Suprapubic skin (tissue), 3 donors: ENCODE results near the gene LMBR1.

Source experiments
- CTCF ChIP-seq, 2 donors: fragments of 200-600 bp in 1 of 2; fragments of 450-650 bp in 1 of 2; sonication (generic) in 1 of 2; IDR thresholded peaks; one replicate each; pipeline ENCODE4 v1.5.1; 2016 to 2019; ENCODE audit warnings: antibody characterized with exemption in 2 of 2, mild to moderate bottlenecking in 1 of 2, moderate library complexity in 1 of 2
- EP300 ChIP-seq: sonication (generic); formaldehyde crosslinking; IDR thresholded peaks from one replicate; pipeline ENCODE4 v1.6.1; 2017; ENCODE audit warnings: antibody characterized with exemption
- POLR2A ChIP-seq, 2 donors: fragments of 450-650 bp; IDR thresholded peaks; one replicate each; pipeline ENCODE4 v1.6.1; 2017; ENCODE audit warnings: antibody characterized with exemption in 2 of 2, mild to moderate bottlenecking in 2 of 2, moderate library complexity in 2 of 2

- TF ChIP-seq POLR2A (IDR thresholded peaks at IDR 0.05) (no peak), CTCF (IDR thresholded peaks at IDR 0.05) (no peak), EP300 (no peak)
These were observed 63.2 kb downstream of the LMBR1 start for GRCh38 chr7:156829669-156830336.
